ENCODE results near the gene CCDC184. TPM values are rescaled to one million over a fixed set of nuclear protein-coding genes. Genes with fewer than 3 reads are reported as not detected.
"Not testable (repeated sequence)": the region's sequence is repeated elsewhere in the genome, so short reads cannot be mapped to it uniquely, and the experiment has no call there.

The CCDC184 gene
- total and polyA plus RNA-seq, 2 experiments from 2014 or later, result 1.7 to 2.0 TPM

GRCh38 chr12:48216785-48217184 is 33.3 kb downstream of the CCDC184 start:
- Histone ChIP-seq H3K27ac (no peak overlapping the region), H3K27me3 (replicated peaks; ENCODE audit: insufficient read depth) (no peaks in the 10 kb centered on the region; the same call in 1 of the 2 replicates), H4K20me1 (ENCODE audit: insufficient read depth) (no peaks in the 10 kb centered on the region), H3K79me2 (ENCODE audit: insufficient read depth) (no peaks in the 10 kb centered on the region), H3K4me3 (no peak overlapping the region), H3K9ac (no peak overlapping the region), H3K4me2 (ENCODE audit: unreplicated experiment) (no peak overlapping the region), H3K9me3 (ENCODE audit: low read depth) (no peaks in the 10 kb centered on the region), H3F3A (ENCODE audit: insufficient read depth) (no peaks in the 10 kb centered on the region), H3K9me2 (ENCODE audit: insufficient read depth) (no peaks in the 10 kb centered on the region), H2AFZ (no peak overlapping the region), H3K4me1 (ENCODE audit: insufficient read depth) (no peaks in the 10 kb centered on the region), H3K36me3 (ENCODE audit: low read depth) (no peaks in the 10 kb centered on the region)
- in situ Hi-C loops (cut with MboI), result no loop called here
- TF ChIP-seq EZH2phosphoT487 (IDR thresholded peaks at IDR 0.05; ENCODE audit: insufficient read depth, low read depth), result no peak
- no peak for TF ChIP-seq EZH2 (IDR thresholded peaks at IDR 0.05; ENCODE audit: insufficient read depth, poor library complexity, severe bottlenecking)
- no peak for DNase-seq

GRCh38 chr12:48219631-48220030 is 36.2 kb downstream of the CCDC184 start:
- no peaks in the 10 kb centered on the region for H3K9me2 ChIP-seq (ENCODE audit: insufficient read depth)
- no peak for DNase-seq
- no peaks in the 10 kb centered on the region for H3F3A ChIP-seq (ENCODE audit: insufficient read depth)
- H2AFZ ChIP-seq, result no peak overlapping the region
- H3K36me3 ChIP-seq (ENCODE audit: low read depth), result no peaks in the 10 kb centered on the region
- TF ChIP-seq EZH2phosphoT487 (IDR thresholded peaks at IDR 0.05; ENCODE audit: insufficient read depth, low read depth) (no peak), EZH2 (IDR thresholded peaks at IDR 0.05; ENCODE audit: insufficient read depth, poor library complexity, severe bottlenecking) (no peak)
- in situ Hi-C loops (cut with MboI), result no loop called here
- H3K4me2 ChIP-seq (ENCODE audit: unreplicated experiment), result no peak overlapping the region
- H3K4me1 ChIP-seq (ENCODE audit: insufficient read depth), result no peaks in the 10 kb centered on the region
- no peak overlapping the region for H3K4me3 ChIP-seq
- no peak overlapping the region for H3K27ac ChIP-seq
- 45 to 56% methylated on average over 1 of the region's 1 CpG for WGBS, 2 experiments (ENCODE audit: low coverage in 1 of 2, low lambda C conversion rate in 2 of 2, missing lambda C conversion rate in 2 of 2)
- H3K27me3 ChIP-seq (replicated peaks; ENCODE audit: insufficient read depth), result no peaks in the 10 kb centered on the region; the same call in 1 of the 2 replicates
- H3K79me2 ChIP-seq (ENCODE audit: insufficient read depth), result no peaks in the 10 kb centered on the region
- H3K9ac ChIP-seq, result no peak overlapping the region
- no peaks in the 10 kb centered on the region for H4K20me1 ChIP-seq (ENCODE audit: insufficient read depth)
- no peaks in the 10 kb centered on the region for H3K9me3 ChIP-seq (ENCODE audit: low read depth)

GRCh38 chr12:48220701-48221100 is 37.3 kb downstream of the CCDC184 start:
- H3K4me2 ChIP-seq (ENCODE audit: unreplicated experiment), result no peak overlapping the region
- no peaks in the 10 kb centered on the region for H3K79me2 ChIP-seq (ENCODE audit: insufficient read depth)
- H3K4me3 ChIP-seq, result no peak overlapping the region
- H4K20me1 ChIP-seq (ENCODE audit: insufficient read depth), result no peaks in the 10 kb centered on the region
- 41 to 59% methylated on average over 1 of the region's 1 CpG for WGBS, 2 experiments (ENCODE audit: low coverage in 1 of 2, low lambda C conversion rate in 2 of 2, missing lambda C conversion rate in 2 of 2)
- H2AFZ ChIP-seq, result no peak overlapping the region
- no peaks in the 10 kb centered on the region for H3K36me3 ChIP-seq (ENCODE audit: low read depth)
- no peaks in the 10 kb centered on the region for H3F3A ChIP-seq (ENCODE audit: insufficient read depth)
- no peak for DNase-seq
- no peak overlapping the region for H3K9ac ChIP-seq
- H3K27ac ChIP-seq, result no peak overlapping the region
- no peaks in the 10 kb centered on the region for H3K9me3 ChIP-seq (ENCODE audit: low read depth)
- H3K4me1 ChIP-seq (ENCODE audit: insufficient read depth), result no peaks in the 10 kb centered on the region
- H3K9me2 ChIP-seq (ENCODE audit: insufficient read depth), result no peaks in the 10 kb centered on the region
- TF ChIP-seq EZH2 (IDR thresholded peaks at IDR 0.05; ENCODE audit: insufficient read depth, poor library complexity, severe bottlenecking) (no peak), EZH2phosphoT487 (IDR thresholded peaks at IDR 0.05; ENCODE audit: insufficient read depth, low read depth) (no peak)
- in situ Hi-C loops (cut with MboI), result no loop called here
- H3K27me3 ChIP-seq (replicated peaks; ENCODE audit: insufficient read depth), result no peaks in the 10 kb centered on the region; the same call in 1 of the 2 replicates

GRCh38 chr12:48221645-48222044 is 38.2 kb downstream of the CCDC184 start:
- Histone ChIP-seq H3K27me3 (replicated peaks; ENCODE audit: insufficient read depth) (no peaks in the 10 kb centered on the region; the same call in 1 of the 2 replicates), H3K4me3 (no peak overlapping the region), H3K9ac (no peak overlapping the region), H3K9me3 (ENCODE audit: low read depth) (no peaks in the 10 kb centered on the region), H2AFZ (no peak overlapping the region), H3K9me2 (ENCODE audit: insufficient read depth) (no peaks in the 10 kb centered on the region), H3K4me1 (ENCODE audit: insufficient read depth) (no peaks in the 10 kb centered on the region), H3K27ac (no peak overlapping the region), H3K4me2 (ENCODE audit: unreplicated experiment) (no peak overlapping the region), H3K36me3 (ENCODE audit: low read depth) (no peaks in the 10 kb centered on the region), H4K20me1 (ENCODE audit: insufficient read depth) (no peaks in the 10 kb centered on the region), H3K79me2 (ENCODE audit: insufficient read depth) (no peaks in the 10 kb centered on the region), H3F3A (ENCODE audit: insufficient read depth) (no peaks in the 10 kb centered on the region)
- WGBS, 2 experiments (ENCODE audit: low coverage in 1 of 2, low lambda C conversion rate in 2 of 2, missing lambda C conversion rate in 2 of 2), result 0% methylated on average over 2 of the region's 2 CpGs
- DNase-seq, result no peak
- no peak for TF ChIP-seq EZH2 (IDR thresholded peaks at IDR 0.05; ENCODE audit: insufficient read depth, poor library complexity, severe bottlenecking)
- no peak for TF ChIP-seq EZH2phosphoT487 (IDR thresholded peaks at IDR 0.05; ENCODE audit: insufficient read depth, low read depth)
- in situ Hi-C loops (cut with MboI), result no loop called here

DNA sequence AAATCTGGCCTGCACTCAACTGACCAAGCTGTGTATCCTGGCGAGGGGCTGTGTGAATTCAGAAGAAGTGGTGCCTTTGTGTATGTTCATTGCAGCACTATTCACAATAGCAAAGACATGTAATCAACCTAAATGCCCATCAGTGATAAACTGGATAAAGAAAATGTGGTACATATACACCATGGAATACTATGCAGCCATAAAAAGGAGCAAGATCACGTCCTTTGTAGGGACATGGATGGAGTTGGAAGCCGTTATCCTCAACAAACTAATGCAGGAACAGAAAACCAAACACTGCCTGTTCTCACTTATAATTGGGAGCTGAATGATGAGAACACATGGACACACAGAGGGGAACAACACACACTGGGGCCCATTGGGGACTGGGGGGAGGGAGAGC is 41.1 kb downstream of the CCDC184 start:
- H3K9ac ChIP-seq; H3K27me3 ChIP-seq (replicated peaks; ENCODE audit: insufficient read depth); DNase-seq; H3K27ac ChIP-seq; H3F3A ChIP-seq (ENCODE audit: insufficient read depth); H3K79me2 ChIP-seq (ENCODE audit: insufficient read depth); H3K4me1 ChIP-seq (ENCODE audit: insufficient read depth); H3K4me2 ChIP-seq (ENCODE audit: unreplicated experiment); H3K36me3 ChIP-seq (ENCODE audit: low read depth); H3K9me2 ChIP-seq (ENCODE audit: insufficient read depth); H3K4me3 ChIP-seq; H2AFZ ChIP-seq; H4K20me1 ChIP-seq (ENCODE audit: insufficient read depth); in situ Hi-C loops (cut with MboI); H3K9me3 ChIP-seq (ENCODE audit: low read depth): not testable (repeated sequence)
- WGBS, 2 experiments (ENCODE audit: low coverage in 1 of 2, low lambda C conversion rate in 2 of 2, missing lambda C conversion rate in 2 of 2), result 24 to 25% methylated on average over 3 of the region's 3 CpGs

DNA sequence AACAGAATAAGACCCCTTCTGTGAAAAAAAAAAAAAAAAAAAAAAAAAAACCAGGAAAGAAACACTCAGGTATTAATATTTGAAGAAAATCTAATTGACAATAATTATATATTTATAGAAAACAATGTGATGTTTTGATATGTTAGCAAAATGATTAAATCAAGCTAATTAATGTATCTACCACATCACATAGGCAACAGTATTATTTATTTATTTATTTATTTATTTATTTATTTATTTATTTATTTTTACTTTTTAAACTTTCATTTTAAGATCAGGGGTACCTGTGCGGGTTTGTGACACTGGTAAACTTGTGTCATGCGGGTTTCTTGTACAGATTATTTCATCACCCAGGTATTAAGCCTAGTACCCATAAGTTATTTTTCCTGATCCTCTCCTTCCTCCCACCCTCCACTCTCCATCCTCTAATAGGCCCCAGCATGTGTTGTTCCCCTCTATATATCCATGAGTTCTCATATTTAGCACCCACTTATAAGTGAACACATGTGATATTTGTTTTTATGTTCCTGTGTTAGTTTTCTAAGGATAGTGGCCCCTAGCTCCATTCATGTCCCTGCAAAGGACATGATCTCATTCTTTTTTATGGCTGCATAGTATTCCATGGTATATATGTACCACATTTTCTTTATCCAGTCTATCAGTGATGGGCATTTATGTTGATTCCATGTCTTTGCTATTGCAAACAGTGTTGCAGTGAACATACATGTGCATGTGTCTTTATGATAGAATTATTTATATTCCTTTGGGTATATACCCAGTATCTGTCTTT is 47.9 kb downstream of the CCDC184 start:
- 80 to 81% methylated on average over 2 of the region's 2 CpGs for WGBS, 2 experiments (ENCODE audit: low coverage in 1 of 2, low lambda C conversion rate in 2 of 2, missing lambda C conversion rate in 2 of 2)
- H3K27me3 ChIP-seq (replicated peaks; ENCODE audit: insufficient read depth); DNase-seq; H3K4me1 ChIP-seq (ENCODE audit: insufficient read depth); H3K36me3 ChIP-seq (ENCODE audit: low read depth); in situ Hi-C loops (cut with MboI); H3K9ac ChIP-seq; H3F3A ChIP-seq (ENCODE audit: insufficient read depth); H3K9me3 ChIP-seq (ENCODE audit: low read depth); H3K27ac ChIP-seq; H3K4me3 ChIP-seq; H3K4me2 ChIP-seq (ENCODE audit: unreplicated experiment); H3K79me2 ChIP-seq (ENCODE audit: insufficient read depth); H4K20me1 ChIP-seq (ENCODE audit: insufficient read depth); H2AFZ ChIP-seq; H3K9me2 ChIP-seq (ENCODE audit: insufficient read depth): not testable (repeated sequence)

Measured in GM23248 (cell line).